ENCODE data around the gene PPIE.
"Not testable (repeated sequence)": the region's sequence is repeated elsewhere in the genome, so short reads cannot be mapped to it uniquely, and the experiment has no call there.

The PPIE gene

DNA sequence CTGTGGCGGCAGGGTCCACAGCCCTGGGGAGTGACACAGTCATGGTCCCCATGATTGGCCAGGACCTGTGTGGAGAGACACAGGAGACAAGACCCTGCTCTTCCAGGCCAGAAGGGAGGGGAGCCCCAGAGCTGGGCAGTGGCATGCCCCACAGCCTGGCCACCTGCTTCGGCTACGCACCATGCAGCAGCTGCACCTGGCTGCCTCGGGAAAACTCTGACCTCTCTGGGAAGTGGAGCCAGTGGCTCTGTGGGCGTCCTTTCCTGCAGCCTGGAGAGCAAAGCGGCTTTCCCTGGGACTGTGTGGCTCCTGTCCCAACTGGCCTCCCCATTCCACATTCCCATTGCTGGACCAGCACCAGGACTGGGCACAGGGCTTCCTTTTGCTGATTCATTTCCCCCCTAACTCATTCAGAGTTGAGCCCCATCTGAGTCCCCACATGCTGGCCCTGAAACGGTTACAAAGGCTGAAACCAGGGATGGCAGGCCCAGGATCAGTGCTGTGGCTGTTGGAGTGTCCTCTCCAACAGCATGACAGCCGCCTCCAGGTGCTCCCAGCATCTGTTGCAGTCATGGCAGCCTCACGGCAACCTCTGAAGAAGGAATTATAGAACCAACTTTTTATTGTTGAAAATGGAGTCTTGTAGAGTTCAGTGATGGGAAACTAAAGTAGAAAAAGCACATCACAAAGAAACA lies 17.4 kb downstream of the PPIE start:
- in situ Hi-C loops (cut with HindIII; ENCODE audit: low sequenced_read_pairs), result no loop called here

DNA sequence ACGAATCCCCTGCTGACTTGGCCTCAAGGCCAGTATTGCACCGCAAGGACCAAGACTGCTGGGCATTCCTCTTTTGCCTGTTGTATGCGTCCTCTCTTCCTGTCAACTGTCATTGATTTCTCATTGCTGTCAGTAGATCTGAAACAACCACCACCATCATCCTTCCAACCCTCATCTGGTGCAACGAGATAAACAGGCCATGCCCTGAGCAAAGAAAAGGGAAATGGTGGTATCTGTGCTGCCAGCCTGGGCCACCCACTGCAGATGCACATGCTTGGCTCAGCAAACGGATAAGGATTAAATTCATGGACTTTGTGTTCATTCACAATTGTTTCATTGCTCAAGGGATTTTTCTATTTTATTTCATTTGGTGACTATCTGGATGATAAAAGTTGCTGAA lies 18.8 kb downstream of the PPIE start:
- in situ Hi-C loops (cut with HindIII; ENCODE audit: low sequenced_read_pairs), result no loop called here

DNA sequence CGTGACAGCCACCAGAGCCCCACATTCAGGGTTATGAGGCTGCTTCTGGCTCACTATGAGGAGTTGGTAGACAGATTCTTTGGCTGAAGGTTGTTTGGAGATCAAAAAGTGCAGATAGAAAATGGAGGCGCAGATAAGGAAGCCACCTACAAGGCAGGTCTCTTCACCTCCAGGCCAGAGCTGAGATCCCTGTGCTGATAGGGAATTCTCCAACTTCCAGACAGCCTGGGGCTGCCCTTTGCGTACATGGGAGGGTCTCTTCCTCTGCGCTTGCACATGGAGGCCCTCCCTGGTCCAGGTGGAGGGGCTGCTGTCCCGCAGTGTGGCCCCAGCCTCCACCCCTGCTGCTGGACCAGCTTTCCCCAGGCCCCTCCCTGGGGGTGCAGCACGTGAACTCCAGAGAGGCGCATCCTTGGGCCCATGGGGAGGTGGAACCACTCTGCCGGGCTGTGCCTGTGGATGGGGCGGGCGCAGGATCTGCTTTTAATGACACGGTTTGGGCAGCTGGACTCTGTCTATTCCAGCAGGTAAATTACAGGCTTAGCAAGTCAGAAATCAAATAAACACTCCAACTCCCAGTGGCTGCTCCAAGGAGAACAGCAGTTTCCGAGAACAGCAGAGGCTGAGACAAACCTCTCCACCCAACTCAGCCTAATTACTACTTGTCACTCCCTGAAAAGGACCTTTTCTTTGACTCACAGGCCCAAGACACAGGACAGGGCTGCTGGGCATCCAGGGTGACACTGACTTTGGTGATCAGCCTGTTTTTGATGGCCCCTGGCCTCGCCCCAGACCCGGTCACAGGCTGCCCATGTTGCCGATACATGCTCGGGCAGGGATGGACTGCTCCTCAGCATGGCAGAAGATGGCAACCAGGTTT lies 20.1 kb downstream of the PPIE start:
- in situ Hi-C loops (cut with HindIII; ENCODE audit: low sequenced_read_pairs), result no loop called here

DNA sequence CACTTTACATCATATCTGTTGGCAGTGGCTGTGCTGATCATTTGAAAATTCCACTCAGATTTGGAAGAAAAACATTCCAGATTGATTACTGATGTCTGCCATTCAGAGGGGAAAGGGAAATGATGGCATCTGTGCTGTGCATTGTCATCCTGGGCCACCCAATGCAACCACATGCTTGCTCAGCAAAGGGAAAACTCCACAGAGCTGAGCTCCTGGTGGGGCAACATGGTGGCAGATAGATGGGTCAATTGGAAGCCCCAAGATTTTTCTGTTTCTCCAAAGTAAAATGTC lies 20.7 kb downstream of the PPIE start:
- in situ Hi-C loops (cut with HindIII; ENCODE audit: low sequenced_read_pairs), result no loop called here

DNA sequence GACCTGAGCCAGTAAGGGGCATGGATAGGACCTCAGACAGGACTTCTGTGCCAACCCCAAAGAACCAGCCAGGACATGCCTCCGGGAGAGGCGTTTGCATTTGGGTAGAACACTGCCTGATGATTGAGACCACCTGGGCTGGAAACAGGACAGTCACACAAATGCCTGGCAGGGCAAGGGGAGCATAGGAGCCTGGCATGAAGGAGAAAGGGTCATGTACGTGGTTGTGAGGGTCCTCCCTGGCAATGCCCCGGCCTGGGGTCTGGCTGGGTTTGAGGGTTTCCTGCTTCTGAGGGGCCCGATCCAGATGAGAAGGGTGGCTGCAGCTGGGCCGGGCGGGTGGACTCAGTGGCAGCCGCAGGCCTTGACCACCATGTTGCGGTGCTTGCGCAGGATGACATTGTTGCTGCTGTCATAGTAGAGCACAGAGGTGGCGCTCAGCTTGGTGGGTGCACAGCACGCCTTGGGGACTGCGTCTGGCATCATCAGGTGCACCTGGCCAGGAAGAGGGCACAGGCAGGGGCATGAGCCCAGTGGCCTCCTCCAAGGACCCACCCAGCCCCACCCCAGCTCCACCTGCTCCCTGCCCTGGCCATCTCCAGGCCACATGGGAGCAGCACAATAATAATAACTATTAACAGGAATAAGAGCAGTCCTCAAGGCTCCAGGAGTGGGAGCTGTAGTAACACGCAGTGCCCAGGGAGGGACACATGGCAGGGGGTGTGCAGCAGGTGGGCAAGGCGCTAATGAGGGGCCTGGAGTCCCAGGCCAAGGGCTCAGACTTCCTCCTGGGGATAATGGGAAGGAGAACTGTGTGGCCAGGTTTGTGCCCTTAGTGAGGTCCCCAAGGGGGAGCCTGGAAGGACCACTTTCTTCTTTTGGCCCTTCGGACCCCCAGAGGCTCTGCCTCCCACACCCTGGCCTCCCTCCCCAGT lies 21.7 kb downstream of the PPIE start:
- in situ Hi-C loops (cut with HindIII; ENCODE audit: low sequenced_read_pairs), result no loop called here

DNA sequence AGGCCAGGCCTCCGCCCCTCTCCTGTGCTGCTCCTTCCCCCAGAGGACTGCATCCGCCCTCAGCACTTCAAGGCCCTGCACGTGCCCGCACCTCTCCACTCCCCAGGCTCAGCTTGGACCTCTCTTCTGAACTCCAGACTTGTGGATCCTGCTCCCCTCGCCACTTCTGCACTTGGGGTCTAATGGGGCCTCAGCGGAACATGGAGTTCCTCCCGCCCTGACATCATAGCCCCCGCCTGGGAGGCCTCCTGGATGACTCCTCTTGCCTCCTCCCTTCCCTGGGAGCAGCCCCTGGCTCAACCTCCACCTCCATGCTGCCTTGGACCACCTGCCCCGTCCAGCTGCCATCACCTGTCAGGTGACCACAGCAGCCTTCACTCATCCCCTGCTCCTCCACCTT lies 22.3 kb downstream of the PPIE start:
- in situ Hi-C loops (cut with HindIII; ENCODE audit: low sequenced_read_pairs), result no loop called here

DNA sequence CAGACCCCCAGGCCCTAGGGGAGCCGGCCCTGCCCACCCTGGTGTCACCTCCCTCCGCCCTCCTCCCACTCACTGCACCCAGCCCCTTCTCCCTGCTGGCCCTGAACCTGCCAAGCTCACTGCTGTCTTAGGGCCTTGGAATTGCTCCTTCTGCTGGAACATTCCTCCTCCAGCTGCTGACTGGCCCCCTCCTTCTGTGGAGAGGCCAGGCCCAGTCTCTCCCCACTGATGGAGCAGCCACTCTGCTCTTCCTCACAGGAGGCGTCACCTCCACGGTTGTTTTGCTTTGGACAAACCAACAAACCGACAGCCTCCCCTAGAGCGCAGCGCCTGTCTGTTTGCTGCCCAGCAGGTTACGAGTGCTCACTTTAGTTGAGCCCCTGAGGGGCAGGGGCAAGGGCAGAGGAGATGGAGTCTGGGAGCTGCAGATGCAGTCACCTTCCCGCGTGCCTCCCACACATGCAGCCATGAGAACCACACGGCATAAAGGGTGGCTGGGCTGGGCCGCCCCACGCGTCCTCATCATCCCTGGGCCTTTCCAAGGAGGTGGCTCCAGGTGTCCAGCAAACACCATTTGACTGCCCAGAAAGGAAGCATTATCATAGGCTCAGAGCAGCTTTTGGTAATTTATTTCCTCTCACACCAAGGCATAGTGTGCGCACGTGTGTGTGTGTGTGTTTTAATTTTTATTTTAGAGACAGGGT lies 23.0 kb downstream of the PPIE start:
- in situ Hi-C loops (cut with HindIII; ENCODE audit: low sequenced_read_pairs), result no loop called here

DNA sequence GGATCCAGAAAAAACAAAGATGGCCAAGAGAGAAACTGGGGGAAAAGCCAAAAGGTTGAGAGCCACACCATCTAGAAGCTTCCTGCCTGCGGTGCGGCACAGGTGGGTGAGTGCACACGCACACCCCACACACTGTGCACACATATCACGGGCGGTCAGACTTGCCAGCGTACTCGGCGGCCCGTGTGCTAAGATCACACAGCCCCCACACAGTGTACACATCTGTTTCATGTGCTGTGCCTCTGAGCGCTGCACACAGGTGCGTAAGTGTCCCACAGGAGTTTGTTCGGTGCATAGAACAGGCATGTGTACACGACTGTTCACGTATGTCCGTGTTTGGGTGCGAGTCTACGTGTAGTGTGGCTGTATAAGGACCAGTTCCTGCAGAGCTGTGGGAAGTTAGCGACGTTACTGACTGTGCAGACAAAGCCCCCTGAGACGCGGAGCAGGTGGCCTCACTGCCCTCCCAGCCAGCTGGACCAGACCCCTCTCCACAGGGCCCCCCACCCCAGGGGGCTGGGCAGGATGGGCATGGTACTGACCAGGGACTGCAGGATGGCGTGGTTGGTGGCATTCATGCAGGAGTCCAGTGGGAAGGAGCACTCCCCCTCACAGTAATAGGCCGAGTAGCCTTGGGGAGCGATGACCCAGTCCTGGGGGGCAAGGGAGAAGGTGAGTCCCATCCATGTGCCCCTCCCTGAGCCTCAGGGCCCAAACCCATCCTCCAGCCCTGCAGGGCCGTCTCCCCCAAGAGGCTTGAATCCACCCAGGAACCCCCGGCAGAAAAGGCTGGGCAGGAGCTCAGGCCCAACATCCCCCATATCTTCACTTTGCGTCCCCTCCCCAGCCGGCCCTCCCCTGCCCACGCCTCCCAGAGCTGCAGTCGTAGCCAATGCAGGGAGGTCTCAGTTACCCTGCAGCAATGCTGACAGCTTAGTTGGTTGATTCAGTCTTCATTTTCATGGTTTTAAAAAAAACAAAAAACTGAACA lies 24.2 kb downstream of the PPIE start:
- in situ Hi-C loops (cut with HindIII; ENCODE audit: low sequenced_read_pairs), result no loop called here

DNA sequence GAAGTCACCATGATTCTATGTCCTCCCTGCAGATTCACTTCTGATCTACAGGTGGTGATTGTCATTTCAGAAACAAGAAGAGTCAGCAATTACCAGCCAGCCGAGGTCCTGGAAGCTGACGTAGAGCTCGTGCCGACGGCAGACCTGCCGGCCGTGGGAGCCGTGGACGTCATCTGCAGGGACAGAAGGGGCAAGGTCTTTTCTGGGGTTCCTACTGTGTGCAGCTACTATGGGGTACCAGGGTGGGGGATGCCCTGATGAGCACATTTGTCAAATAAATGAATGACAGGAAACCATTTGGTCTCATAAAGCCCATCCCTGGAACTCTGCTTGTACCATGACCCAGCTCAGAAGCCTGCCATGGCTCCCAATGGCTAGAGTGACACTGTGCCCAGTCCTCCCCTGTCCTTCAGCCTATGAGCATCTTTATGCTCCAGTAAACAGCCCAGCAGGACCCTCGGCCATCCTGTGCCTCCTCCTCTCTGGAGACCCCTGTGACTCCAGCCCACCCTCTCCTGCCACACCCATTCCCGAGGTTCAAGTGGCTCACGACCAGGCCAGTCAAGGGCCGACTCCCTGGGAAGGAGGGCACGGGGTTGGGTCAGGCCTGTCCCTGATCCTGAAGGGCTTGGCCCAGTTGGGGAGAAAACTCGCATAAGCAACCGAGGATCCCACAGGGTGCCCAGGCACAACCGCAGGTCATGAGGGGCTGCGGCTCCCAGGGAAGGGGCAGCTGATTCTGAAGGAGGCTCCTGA lies 25.1 kb downstream of the PPIE start:
- in situ Hi-C loops (cut with HindIII; ENCODE audit: low sequenced_read_pairs), result not testable (repeated sequence)

DNA sequence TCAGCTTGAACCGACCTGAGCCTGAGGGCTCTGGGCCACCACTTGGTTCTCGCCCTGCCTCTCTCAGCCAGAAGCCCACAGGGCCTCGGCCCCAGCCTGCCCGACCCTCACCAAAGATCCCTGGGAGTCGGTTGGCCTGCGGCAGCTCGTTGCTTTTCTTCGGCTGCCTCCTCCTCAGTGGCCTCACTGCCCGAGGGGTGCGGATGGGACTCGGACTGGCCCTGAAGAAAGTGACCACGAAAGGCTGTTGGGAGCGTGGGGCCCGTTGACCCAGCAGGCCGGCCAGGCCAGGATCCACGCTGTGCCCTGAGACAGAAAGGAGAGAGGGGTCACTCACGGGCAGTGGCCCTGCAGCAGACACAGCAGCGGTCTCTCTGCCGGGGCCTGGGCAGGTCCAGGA lies 25.8 kb downstream of the PPIE start:
- in situ Hi-C loops (cut with HindIII; ENCODE audit: low sequenced_read_pairs), result not testable (repeated sequence)

DNA sequence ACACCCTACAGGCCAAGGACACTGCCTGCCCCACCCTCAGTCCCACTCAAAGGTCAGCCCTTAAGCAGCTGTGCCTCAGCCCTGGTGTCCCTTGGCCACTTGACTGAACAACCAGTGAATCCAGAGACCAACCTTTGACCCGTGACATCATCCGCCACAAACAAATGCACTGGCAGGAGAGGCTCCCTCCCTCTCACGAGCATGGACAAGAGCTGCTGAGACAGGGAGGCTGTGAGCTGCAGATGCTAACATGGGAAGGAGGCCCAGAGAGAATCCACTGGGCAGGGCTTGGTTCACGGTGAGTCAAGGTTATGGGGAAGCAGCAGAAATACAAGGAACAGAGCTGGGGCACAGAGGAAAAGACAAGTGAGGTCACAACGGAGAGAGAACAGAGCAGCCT lies 27.8 kb downstream of the PPIE start:
- in situ Hi-C loops (cut with HindIII; ENCODE audit: low sequenced_read_pairs), result not testable (repeated sequence)

DNA sequence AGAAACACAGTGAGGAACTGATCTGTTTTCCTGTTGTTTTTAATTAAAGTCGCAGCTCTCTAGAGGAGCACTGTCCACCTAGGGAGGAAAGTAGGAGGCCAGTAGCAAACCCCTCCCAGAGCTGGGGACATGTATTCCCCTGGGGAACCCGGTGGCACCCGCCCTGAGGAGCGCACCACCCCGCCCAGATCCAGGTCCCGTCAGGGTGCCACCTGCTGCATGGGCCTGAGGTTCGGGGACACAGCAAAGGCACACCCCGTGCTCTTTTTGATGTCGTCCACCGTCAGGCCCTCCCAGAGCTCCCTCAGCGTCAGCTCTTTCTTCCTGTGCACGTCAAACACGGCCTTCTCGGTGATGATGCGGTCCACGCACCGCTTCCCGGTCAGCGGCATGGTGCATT lies 30.8 kb downstream of the PPIE start:
- in situ Hi-C loops (cut with HindIII; ENCODE audit: low sequenced_read_pairs), result not testable (repeated sequence)

DNA sequence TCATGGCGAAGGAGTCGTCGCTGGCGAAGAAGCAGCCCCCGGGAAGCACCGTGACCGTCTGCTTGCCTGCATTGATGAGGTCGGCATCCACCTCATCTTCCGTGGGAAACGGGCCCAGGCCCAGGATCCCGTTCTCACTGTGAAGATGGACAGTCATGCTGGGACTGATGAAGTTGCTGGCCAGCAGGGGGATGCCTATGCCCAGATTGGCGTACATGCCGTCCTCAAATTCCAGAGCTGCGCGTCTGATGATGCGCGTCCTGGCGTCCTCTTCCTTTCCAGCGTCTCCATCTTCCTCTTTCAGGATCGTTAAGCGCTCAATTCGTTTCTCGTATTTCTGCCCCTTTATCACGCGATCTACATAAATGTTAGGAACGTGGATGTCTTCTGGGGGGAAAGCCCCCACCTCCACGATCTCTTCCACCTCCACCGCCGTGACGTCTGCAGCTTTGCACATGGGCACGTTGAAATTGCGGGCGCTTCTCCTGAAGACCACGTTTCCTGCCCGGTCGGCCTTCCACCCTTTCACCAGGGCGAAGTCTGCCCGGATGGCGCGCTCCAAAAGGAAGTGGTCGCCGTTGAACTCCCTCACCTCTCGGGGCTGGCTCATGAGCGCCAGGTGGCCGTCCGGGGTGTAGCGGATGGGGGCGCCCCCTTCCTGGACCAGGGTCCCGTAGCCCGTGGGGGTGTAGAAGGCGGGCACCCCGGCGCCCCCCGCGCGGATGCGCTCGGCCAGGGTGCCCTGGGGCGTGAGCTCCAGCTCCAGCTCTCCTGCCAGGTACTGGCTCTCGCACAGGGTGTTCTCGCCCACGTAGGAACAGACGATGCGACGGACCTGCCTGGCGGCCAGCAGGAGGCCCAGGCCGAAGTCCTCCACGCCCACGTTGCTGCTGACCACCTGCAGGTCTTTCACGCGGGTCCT lies 31.7 kb downstream of the PPIE start:
- in situ Hi-C loops (cut with HindIII; ENCODE audit: low sequenced_read_pairs), result not testable (repeated sequence)

DNA sequence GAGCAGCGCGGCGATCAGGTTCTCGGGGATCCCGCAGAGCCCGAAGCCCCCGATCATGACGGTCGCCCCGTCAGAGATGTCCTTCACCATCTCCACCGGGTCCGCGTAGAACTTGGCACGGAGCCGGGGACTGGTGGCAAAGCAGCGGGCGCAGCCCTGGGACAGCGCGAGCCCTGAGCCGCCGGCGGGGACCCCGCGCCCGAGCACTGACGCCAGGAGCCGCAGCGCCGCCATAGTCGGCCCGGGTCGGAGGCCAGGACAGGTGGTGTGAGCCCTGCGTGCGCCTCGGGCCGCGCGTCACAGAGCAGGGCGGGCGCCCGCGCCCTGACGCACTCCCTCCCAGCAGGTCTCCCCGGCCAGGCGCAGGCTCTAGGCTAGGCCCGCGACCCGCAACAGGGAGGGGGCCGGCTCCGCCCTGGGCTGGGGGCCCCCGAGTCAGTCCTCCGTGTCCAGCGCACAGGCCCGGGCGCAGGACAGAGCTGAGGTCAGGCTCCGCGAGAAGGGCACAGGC lies 32.4 kb downstream of the PPIE start, which contains the start of gene OXCT2:
OXCT2 (minus strand) TSS at position 327 of the 511 bp plus-strand sequence; CDS start at position 234, 93 bp downstream.
- in situ Hi-C loops (cut with HindIII; ENCODE audit: low sequenced_read_pairs), result not testable (repeated sequence)

DNA sequence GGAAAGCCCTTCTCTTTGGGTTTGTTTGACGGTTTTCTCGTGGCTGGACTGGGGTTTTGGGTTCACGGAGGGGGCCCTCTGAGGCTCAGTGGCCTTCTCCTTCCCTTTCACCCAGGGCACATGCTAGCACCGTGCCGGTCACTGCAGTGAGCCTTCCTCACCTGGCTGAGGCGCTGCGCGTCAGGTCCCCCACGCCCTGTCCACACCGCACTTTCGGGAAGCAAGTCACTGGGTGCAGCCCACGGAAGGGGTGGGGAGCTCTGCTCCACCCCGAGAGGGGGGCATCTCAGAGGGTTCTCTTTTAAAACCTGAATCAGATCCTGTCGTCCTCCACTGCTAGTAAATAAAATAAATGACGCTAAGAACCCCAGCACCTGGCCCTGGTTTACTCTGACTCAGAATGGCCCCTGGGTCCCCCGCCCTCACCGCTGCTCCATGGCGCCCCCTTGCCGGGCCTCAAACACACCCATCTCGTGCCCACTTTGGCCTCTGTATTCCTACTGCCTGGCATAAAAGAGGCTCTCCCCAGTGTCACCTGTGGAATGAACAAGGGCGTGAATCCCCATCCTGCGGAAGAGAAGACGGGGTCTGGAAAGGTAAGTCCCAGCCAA lies 34.8 kb downstream of the PPIE start:
- in situ Hi-C loops (cut with HindIII; ENCODE audit: low sequenced_read_pairs), result not testable (repeated sequence)

DNA sequence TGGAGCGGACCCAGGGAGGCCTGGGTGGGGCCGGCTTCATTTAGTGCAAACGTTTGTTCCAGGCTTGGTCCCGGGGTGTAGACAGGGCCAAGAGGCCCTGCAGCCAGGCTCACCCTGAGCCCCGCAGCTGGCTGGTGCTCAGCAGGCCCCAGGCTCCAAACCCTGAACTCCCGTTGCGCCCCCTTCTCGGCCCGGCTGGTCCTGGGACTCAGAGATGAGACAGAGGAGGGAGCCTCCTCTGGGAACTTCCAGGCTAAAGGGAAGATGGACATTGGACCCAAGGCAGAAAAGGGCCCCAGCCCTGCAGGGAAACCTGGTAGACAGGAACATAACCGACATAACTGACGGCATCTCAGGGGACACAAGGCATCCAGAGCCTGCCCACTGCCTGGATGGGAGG lies 36.5 kb downstream of the PPIE start:
- in situ Hi-C loops (cut with HindIII; ENCODE audit: low sequenced_read_pairs), result not testable (repeated sequence)
